Mesendoderm (in vitro differentiated cells): ENCODE results near the gene RRP15.

Experiments
- DNase-seq: peaks from one replicate; pipeline ENCODE4 v3.0.0; 2013
- H2AK5ac ChIP-seq: 2 replicates; pipeline ENCODE4 v1.6.1; 2013; ENCODE audit warnings: low read length, inconsistent platforms
- H2BK120ac ChIP-seq: 2 replicates; pipeline ENCODE4 v1.6.1; 2013; ENCODE audit warnings: low read depth, mild to moderate bottlenecking, low read length, moderate library complexity, mixed read lengths
- H2BK15ac ChIP-seq: replicated peaks from 2 replicates; pipeline ENCODE4 v1.6.1; 2013; ENCODE audit warnings: low read depth, mild to moderate bottlenecking, moderate library complexity
- H2BK5ac ChIP-seq: 2 replicates; pipeline ENCODE4 v1.6.1; 2013; ENCODE audit warnings: low read length, inconsistent platforms
- H3K18ac ChIP-seq: 2 replicates; pipeline ENCODE4 v1.6.1; 2013; ENCODE audit warnings: mild to moderate bottlenecking, low read length, mixed read lengths
- H3K23ac ChIP-seq: one replicate; pipeline ENCODE4 v1.6.1; 2013; ENCODE audit warnings: low read length
- H3K27ac ChIP-seq: 2 replicates; pipeline ENCODE4 v1.5.1; 2013; ENCODE audit warnings: low read depth, mild to moderate bottlenecking, inconsistent platforms, low read length, moderate library complexity
- H3K27me3 ChIP-seq: 2 replicates; pipeline ENCODE4 v1.6.1; 2013; ENCODE audit warnings: low read length, control low read depth, mild to moderate bottlenecking, inconsistent platforms; ENCODE audit not compliant: insufficient read depth, poor library complexity
- H3K36me3 ChIP-seq: 2 replicates; pipeline ENCODE4 v1.6.1; 2013; ENCODE audit warnings: low read length, inconsistent platforms; ENCODE audit not compliant: control insufficient read depth, insufficient read depth
- H3K4ac ChIP-seq: one replicate; pipeline ENCODE4 v1.6.1; 2013; ENCODE audit warnings: low read depth, mild to moderate bottlenecking, low read length, moderate library complexity
- H3K4me1 ChIP-seq: 2 replicates; pipeline ENCODE4 v1.6.1; 2013; ENCODE audit warnings: low read depth, low read length, inconsistent platforms; ENCODE audit not compliant: control insufficient read depth
- H3K4me2 ChIP-seq: 2 replicates; pipeline ENCODE4 v1.6.1; 2013; ENCODE audit warnings: low read length
- H3K4me3 ChIP-seq: 2 replicates; pipeline ENCODE4 v1.5.1; 2013; ENCODE audit warnings: mild to moderate bottlenecking, low read length
- H3K56ac ChIP-seq: one replicate; pipeline ENCODE4 v1.6.1; 2013; ENCODE audit warnings: low read length
- H3K79me1 ChIP-seq: 2 replicates; pipeline ENCODE4 v1.6.1; 2013; ENCODE audit warnings: low read length, inconsistent platforms
- H3K79me2 ChIP-seq: 2 replicates; pipeline ENCODE4 v1.6.1; 2013; ENCODE audit warnings: mild to moderate bottlenecking, low read length; ENCODE audit not compliant: control insufficient read depth, insufficient read depth
- H3K9ac ChIP-seq: 2 replicates; pipeline ENCODE4 v1.6.1; 2013; ENCODE audit warnings: low read length, inconsistent platforms
- H4K5ac ChIP-seq: one replicate; pipeline ENCODE4 v1.6.1; 2013; ENCODE audit warnings: low read length
- H4K8ac ChIP-seq: one replicate; pipeline ENCODE4 v1.6.1; 2013; ENCODE audit warnings: low read depth, mild to moderate bottlenecking, control low read depth, low read length, moderate library complexity
- WGBS: extraction: QIAGEN DNeasy Blood & Tissue Kit; methylation state at CpG from one replicate; pipeline ENCODE4 v1.1.7; 2013; ENCODE audit warnings: low lambda C conversion rate, missing lambda C conversion rate; ENCODE audit not compliant: insufficient coverage; ENCODE audit errors: extremely low coverage; 5-methylcytosine and 5-hydroxymethylcytosine counted together

RRP15 gene

DNA sequence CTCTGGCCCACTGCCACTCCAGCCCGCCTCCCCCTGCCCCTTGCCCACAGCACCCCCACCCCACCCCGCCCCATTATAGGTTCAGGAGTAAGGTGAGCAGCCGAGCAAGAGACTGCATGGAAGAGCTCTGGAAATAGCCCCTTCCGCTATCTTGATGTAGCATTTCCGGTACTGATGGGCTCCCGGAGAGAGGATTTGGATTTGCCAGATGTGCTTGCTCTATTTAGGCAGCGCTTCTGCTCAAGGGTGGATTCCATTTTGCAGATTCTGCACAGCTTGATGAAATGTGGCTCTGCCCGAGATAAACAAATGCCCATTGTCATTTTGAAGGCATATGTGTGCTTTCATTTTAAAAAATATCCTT lies 67.0 kb downstream of the RRP15 start:
- DNase-seq: no peak
- H3K56ac ChIP-seq: no peak overlapping the region
- H3K4me3 ChIP-seq: no peak overlapping the region
- H2BK5ac ChIP-seq: no peak overlapping the region
- no peak overlapping the region for H3K18ac ChIP-seq
- H3K23ac ChIP-seq: no peak overlapping the region
- H4K5ac ChIP-seq: no peak overlapping the region
- H3K79me1 ChIP-seq: no peaks in the 10 kb centered on the region
- no peaks in the 10 kb centered on the region for H3K36me3 ChIP-seq
- H3K4me1 ChIP-seq: no peaks in the 10 kb centered on the region
- WGBS: no CpG with 5 or more reads among the region's 8 CpGs
- no peak overlapping the region for H3K27ac ChIP-seq
- H3K4me2 ChIP-seq: no peak overlapping the region
- H3K4ac ChIP-seq: no peak overlapping the region
- H2BK15ac ChIP-seq: no peak overlapping the region
- no peak overlapping the region for H2AK5ac ChIP-seq
- H3K79me2 ChIP-seq: no peaks in the 10 kb centered on the region
- H3K27me3 ChIP-seq: no peaks in the 10 kb centered on the region
- no peak overlapping the region for H2BK120ac ChIP-seq
- no peak overlapping the region for H4K8ac ChIP-seq
- H3K9ac ChIP-seq: no peak overlapping the region

- H3K79me1 ChIP-seq: no peaks in the 10 kb centered on the region
- H2AK5ac ChIP-seq: no peak overlapping the region
- no CpG with 5 or more reads among the region's 4 CpGs for WGBS
- H4K8ac ChIP-seq: no peak overlapping the region
- H3K9ac ChIP-seq: no peak overlapping the region
- no peak overlapping the region for H3K4me2 ChIP-seq
- no peak overlapping the region for H3K27ac ChIP-seq
- H3K79me2 ChIP-seq: no peaks in the 10 kb centered on the region
- H2BK5ac ChIP-seq: no peak overlapping the region
- H3K18ac ChIP-seq: no peak overlapping the region
- H3K56ac ChIP-seq: no peak overlapping the region
- no peak for DNase-seq
- H3K27me3 ChIP-seq: no peaks in the 10 kb centered on the region
- H2BK120ac ChIP-seq: no peak overlapping the region
- no peak overlapping the region for H2BK15ac ChIP-seq
- no peaks in the 10 kb centered on the region for H3K4me1 ChIP-seq
- no peak overlapping the region for H3K4ac ChIP-seq
- H4K5ac ChIP-seq: no peak overlapping the region
- H3K23ac ChIP-seq: no peak overlapping the region
- H3K4me3 ChIP-seq: no peak overlapping the region
- H3K36me3 ChIP-seq: no peaks in the 10 kb centered on the region
These were observed 68.6 kb downstream of the RRP15 start for GRCh38 chr1:218353656-218354055.

- Histone ChIP-seq H3K79me2 (no peaks in the 10 kb centered on the region), H2BK15ac (no peak overlapping the region), H4K5ac (no peak overlapping the region), H3K27ac (no peak overlapping the region), H3K36me3 (no peaks in the 10 kb centered on the region), H2AK5ac (no peak overlapping the region), H2BK120ac (no peak overlapping the region), H3K27me3 (no peaks in the 10 kb centered on the region), H3K56ac (no peak overlapping the region), H3K4me1 (no peaks in the 10 kb centered on the region), H3K79me1 (no peaks in the 10 kb centered on the region), H3K9ac (no peak overlapping the region), H4K8ac (no peak overlapping the region), H3K18ac (no peak overlapping the region), H3K23ac (no peak overlapping the region), H3K4ac (no peak overlapping the region), H3K4me2 (no peak overlapping the region), H3K4me3 (no peak overlapping the region), H2BK5ac (no peak overlapping the region)
- WGBS: no CpG with 5 or more reads among the region's 4 CpGs
- DNase-seq: no peak
These were observed 70.2 kb downstream of the RRP15 start for GRCh38 chr1:218355278-218355677.

DNA sequence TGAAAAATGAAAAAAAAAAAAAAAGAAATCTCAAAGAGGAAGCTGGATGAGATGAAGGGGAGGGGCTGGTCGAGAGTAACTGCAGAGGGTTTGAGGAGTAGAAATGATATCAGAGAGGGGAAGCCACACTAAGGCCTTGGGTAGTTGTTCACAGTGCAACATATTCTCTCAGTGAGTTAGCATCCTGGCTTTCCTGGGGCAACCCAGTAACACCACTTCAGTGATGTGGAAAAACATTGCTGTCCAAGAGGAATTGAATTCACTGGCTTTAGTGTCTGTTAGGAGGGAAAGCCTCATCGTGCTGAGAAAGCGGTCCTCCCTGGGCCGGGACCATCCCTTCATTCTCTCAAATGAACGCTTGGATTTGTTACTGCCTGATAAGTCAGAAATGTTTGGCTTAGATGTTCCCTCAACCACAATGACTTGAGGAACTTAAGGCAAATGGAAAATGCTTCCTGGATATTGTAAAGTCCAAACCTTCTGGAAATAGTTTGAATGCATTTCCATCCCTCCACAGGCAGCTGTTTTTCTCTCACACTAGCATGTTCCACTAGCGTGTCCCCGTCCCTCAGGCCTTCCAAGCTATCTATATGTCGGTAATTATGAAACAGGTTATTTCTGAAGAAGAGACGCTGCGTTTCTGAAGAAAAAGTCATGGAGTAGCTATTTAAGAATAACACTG lies 72.3 kb downstream of the RRP15 start:
- Histone ChIP-seq H3K23ac (no peak overlapping the region), H3K9ac (no peak overlapping the region), H3K4me1 (no peaks in the 10 kb centered on the region), H3K18ac (no peak overlapping the region), H3K36me3 (no peaks in the 10 kb centered on the region), H3K27ac (no peak overlapping the region), H3K4me3 (no peak overlapping the region), H3K4ac (no peak overlapping the region), H4K8ac (no peak overlapping the region), H3K27me3 (no peaks in the 10 kb centered on the region), H3K79me2 (no peaks in the 10 kb centered on the region), H2BK5ac (no peak overlapping the region), H3K56ac (no peak overlapping the region), H2BK120ac (no peak overlapping the region), H4K5ac (no peak overlapping the region), H3K4me2 (no peak overlapping the region), H2AK5ac (no peak overlapping the region), H3K79me1 (no peaks in the 10 kb centered on the region), H2BK15ac (no peak overlapping the region)
- DNase-seq: no peak
- no CpG with 5 or more reads among the region's 10 CpGs for WGBS

- no peak for DNase-seq
- WGBS: 100% methylated on average over 1 of the region's 3 CpGs
- Histone ChIP-seq H4K5ac (no peak overlapping the region), H3K56ac (no peak overlapping the region), H2BK5ac (no peak overlapping the region), H3K4me1 (no peaks in the 10 kb centered on the region), H3K9ac (no peak overlapping the region), H3K4me2 (no peak overlapping the region), H2BK120ac (no peak overlapping the region), H3K79me2 (no peaks in the 10 kb centered on the region), H3K18ac (no peak overlapping the region), H4K8ac (no peak overlapping the region), H3K27ac (no peak overlapping the region), H3K27me3 (no peaks in the 10 kb centered on the region), H2AK5ac (no peak overlapping the region), H3K23ac (no peak overlapping the region), H3K4me3 (no peak overlapping the region), H3K36me3 (no peaks in the 10 kb centered on the region), H3K4ac (no peak overlapping the region), H3K79me1 (no peaks in the 10 kb centered on the region), H2BK15ac (no peak overlapping the region)
These were observed 72.8 kb downstream of the RRP15 start for GRCh38 chr1:218357893-218358232.
